Measurements from ENCODE around the gene MDH1.

The MDH1 gene

GRCh38 chr2:63594660-63595059 is 5.9 kb downstream of the MDH1 start:
- no peak overlapping the region for H2AFZ ChIP-seq
- peaks cover 42% of the 10 kb centered on the region for H3K79me2 ChIP-seq
- H3K27me3 ChIP-seq (ENCODE audit: control insufficient read depth, insufficient read depth, low read length) = no peaks in the 10 kb centered on the region
- H3K9ac ChIP-seq = no peak overlapping the region
- no peak overlapping the region for H3K27ac ChIP-seq
- H3K4me2 ChIP-seq (ENCODE audit: low read length) = no peak overlapping the region
- H3K36me3 ChIP-seq (ENCODE audit: control insufficient read depth, insufficient read depth, low read length) = no peaks in the 10 kb centered on the region
- TF ChIP-seq, protein P1, sequence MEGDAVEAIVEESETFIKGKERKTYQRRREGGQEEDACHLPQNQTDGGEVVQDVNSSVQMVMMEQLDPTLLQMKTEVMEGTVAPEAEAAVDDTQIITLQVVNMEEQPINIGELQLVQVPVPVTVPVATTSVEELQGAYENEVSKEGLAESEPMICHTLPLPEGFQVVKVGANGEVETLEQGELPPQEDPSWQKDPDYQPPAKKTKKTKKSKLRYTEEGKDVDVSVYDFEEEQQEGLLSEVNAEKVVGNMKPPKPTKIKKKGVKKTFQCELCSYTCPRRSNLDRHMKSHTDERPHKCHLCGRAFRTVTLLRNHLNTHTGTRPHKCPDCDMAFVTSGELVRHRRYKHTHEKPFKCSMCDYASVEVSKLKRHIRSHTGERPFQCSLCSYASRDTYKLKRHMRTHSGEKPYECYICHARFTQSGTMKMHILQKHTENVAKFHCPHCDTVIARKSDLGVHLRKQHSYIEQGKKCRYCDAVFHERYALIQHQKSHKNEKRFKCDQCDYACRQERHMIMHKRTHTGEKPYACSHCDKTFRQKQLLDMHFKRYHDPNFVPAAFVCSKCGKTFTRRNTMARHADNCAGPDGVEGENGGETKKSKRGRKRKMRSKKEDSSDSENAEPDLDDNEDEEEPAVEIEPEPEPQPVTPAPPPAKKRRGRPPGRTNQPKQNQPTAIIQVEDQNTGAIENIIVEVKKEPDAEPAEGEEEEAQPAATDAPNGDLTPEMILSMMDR (IDR thresholded peaks at IDR 0.05) = no peak
- no peak overlapping the region for H3K4me3 ChIP-seq (ENCODE audit: low read depth, low read length)
- no peaks in the 10 kb centered on the region for H3K9me3 ChIP-seq (ENCODE audit: control insufficient read depth, low read length)
- no peaks in the 10 kb centered on the region for H3K4me1 ChIP-seq

- Histone ChIP-seq H3K9ac (no peak overlapping the region), H3K27me3 (ENCODE audit: control insufficient read depth, insufficient read depth, low read length) (no peaks in the 10 kb centered on the region), H3K9me3 (ENCODE audit: control insufficient read depth, low read length) (no peaks in the 10 kb centered on the region), H3K36me3 (ENCODE audit: control insufficient read depth, insufficient read depth, low read length) (no peaks in the 10 kb centered on the region), H2AFZ (no peak overlapping the region), H3K27ac (no peak overlapping the region), H3K4me1 (no peaks in the 10 kb centered on the region), H3K4me3 (ENCODE audit: low read depth, low read length) (no peak overlapping the region), H3K4me2 (ENCODE audit: low read length) (no peak overlapping the region), H3K79me2 (peaks cover 26% of the 10 kb centered on the region)
- TF ChIP-seq, protein P1 (IDR thresholded peaks at IDR 0.05) = no peak
Observed at GRCh38 chr2:63596401-63596883, 7.7 kb downstream of the MDH1 start.

DNA sequence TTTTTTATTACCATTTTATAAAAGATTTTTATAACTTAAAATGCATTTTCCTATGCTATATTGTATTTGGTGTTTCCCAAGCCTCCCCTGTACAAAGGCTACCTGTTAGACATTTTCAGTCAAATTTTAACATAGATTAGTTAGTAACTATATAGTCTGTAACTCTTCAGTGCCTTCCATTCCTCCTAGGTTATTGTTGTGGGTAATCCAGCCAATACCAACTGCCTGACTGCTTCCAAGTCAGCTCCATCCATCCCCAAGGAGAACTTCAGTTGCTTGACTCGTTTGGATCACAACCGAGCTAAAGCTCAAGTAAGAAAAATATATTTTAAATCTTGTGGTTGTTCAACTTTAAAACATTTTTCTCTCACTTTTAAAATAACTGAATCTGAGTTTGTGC is 10.2 kb downstream of the MDH1 start:
- TF ChIP-seq, protein P1 (IDR thresholded peaks at IDR 0.05) = no peak
- H3K79me2 ChIP-seq = peaks cover 12% of the 10 kb centered on the region
- no peaks in the 10 kb centered on the region for H3K9me3 ChIP-seq (ENCODE audit: control insufficient read depth, low read length)
- no peak overlapping the region for H3K9ac ChIP-seq
- H3K36me3 ChIP-seq (ENCODE audit: control insufficient read depth, insufficient read depth, low read length) = no peaks in the 10 kb centered on the region
- no peaks in the 10 kb centered on the region for H3K4me1 ChIP-seq
- H3K4me2 ChIP-seq (ENCODE audit: low read length) = no peak overlapping the region
- no peaks in the 10 kb centered on the region for H3K27me3 ChIP-seq (ENCODE audit: control insufficient read depth, insufficient read depth, low read length)
- H2AFZ ChIP-seq = no peak overlapping the region
- no peak overlapping the region for H3K4me3 ChIP-seq (ENCODE audit: low read depth, low read length)
- H3K27ac ChIP-seq = no peak overlapping the region

DNA sequence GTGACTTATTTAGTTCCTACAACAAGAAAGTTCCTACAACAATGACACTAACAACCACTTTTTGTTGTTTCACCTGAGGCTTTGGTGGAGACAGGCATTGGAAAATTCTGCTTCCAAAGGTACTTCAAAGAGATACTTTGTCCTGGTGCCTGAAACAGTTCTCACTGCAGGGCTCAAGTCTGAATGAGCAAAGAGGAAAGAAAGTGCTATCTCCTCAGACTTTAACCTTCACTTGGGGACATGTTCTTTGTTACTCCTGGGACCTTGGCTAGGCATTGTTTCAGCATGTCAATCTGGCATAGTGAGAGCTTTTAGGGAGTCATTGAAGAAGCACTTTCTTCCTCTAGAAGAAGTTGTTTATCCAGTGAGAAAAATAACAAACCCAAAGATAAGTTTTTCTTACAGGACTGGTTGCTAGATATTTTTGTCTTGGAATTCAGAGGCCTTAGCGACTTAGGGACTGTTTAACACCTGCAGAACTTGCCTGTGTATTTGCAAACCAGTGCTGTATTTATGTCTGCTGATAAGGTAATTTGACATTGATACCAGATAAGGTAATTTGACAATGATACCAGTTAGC is 12.2 kb downstream of the MDH1 start:
- H3K36me3 ChIP-seq (ENCODE audit: control insufficient read depth, insufficient read depth, low read length) = no peaks in the 10 kb centered on the region

More for the DNA sequence above, 12.2 kb downstream of the MDH1 start:
- Histone ChIP-seq H2AFZ (no peak overlapping the region), H3K27ac (no peak overlapping the region), H3K4me2 (ENCODE audit: low read length) (no peak overlapping the region), H3K9me3 (ENCODE audit: control insufficient read depth, low read length) (no peaks in the 10 kb centered on the region), H3K27me3 (ENCODE audit: control insufficient read depth, insufficient read depth, low read length) (no peaks in the 10 kb centered on the region), H3K4me1 (no peaks in the 10 kb centered on the region), H3K9ac (no peak overlapping the region), H3K79me2 (peaks cover 5% of the 10 kb centered on the region), H3K4me3 (ENCODE audit: low read depth, low read length) (no peak overlapping the region)
- TF ChIP-seq, protein P1 (IDR thresholded peaks at IDR 0.05) = no peak

Data from parathyroid adenoma (tissue), 2 donors.